ENCODE results near the gene MBTPS1. TPM values are rescaled to one million over a fixed set of nuclear protein-coding genes. Genes with fewer than 3 reads are reported as not detected.

The MBTPS1 gene
- total and polyA plus RNA-seq, 9 of the 15 experiments (the other 6 are each of a cell fraction or from before 2014, with no cell fraction given): 2.8 to 57.6 (median 43.8) TPM

- no peak for TF ChIP-seq ARID4B (CRISPR knock-in tag; IDR thresholded peaks at IDR 0.05)
Measured at GRCh38 chr16:84058664-84059063, 58.1 kb downstream of the MBTPS1 start (continued).

GRCh38 chr16:84058211-84058610 is 58.5 kb downstream of the MBTPS1 start:
- H4K20me1 ChIP-seq (replicated peaks; ENCODE audit: control insufficient read depth, insufficient read depth, low read length): no peaks in the 10 kb centered on the region; the same call in 1 of the 2 replicates
- no peak overlapping the region for H3K27ac ChIP-seq (ENCODE audit: extremely low read depth, low read depth, low read length)
- POLR2A ChIA-PET: interaction anchor here (0.6 to 1.5 kb wide), 6 partner anchors 10 to 1604 kb away, joined by 3 to 8 read pairs (median 3); no protein-coding TSS in a partner anchor
- H3K4me1 ChIP-seq (replicated peaks in 1 of 2; ENCODE audit: control insufficient read depth in 2 of 2, insufficient read depth in 2 of 2, low read length in 2 of 2): peaks cover 8 to 20% of the 10 kb centered on the region in 2 experiments; a peak in 4 of 5 replicates
- H3K9me1 ChIP-seq (ENCODE audit: control insufficient read depth, insufficient read depth, low read length): peaks cover 4% of the 10 kb centered on the region
- no peaks in the 10 kb centered on the region for H3K79me2 ChIP-seq (ENCODE audit: control insufficient read depth, insufficient read depth, low read length)
- no peaks in the 10 kb centered on the region for H3K27me3 ChIP-seq (ENCODE audit: control insufficient read depth in 2 of 2, insufficient read depth in 2 of 2, low read length in 2 of 2)
- DNase-seq (ENCODE audit: extremely low read depth in 1 of 4, low spot score in 3 of 4) (no peak), FAIRE-seq (no peak), ATAC-seq (no peak)
- H2AFZ ChIP-seq (ENCODE audit: low read depth, low read length): no peak overlapping the region
- BruUV-seq (replicated peaks): no TSS peak
- CTCF ChIA-PET (ENCODE audit: low intra/inter-chr PET ratio): no interaction called here
- no peak overlapping the region for H3K9ac ChIP-seq (ENCODE audit: insufficient read depth in 1 of 2, low read depth in 2 of 2, low read length in 2 of 2)
- in situ Hi-C loops (cut with MboI) (no loop called here), intact Hi-C loops (cut with micrococcal nuclease) (no loop called here)
- H3K36me3 ChIP-seq (ENCODE audit: control insufficient read depth, insufficient read depth, low read length): peaks cover 95% of the 10 kb centered on the region
- H3K4me3 ChIP-seq: no peak overlapping the region
- 98% methylated on average over 13 of the region's 15 CpGs for WGBS (ENCODE audit: insufficient coverage, low coverage, missing lambda C conversion rate)
- no peak for TF ChIP-seq MLLT1 (IDR thresholded peaks at IDR 0.05)
- no peak for TF ChIP-seq NFIX (CRISPR knock-in tag; IDR thresholded peaks at IDR 0.05; ENCODE audit: low read depth)
- no peak for TF ChIP-seq ZNF311 (CRISPR knock-in tag; IDR thresholded peaks at IDR 0.05)
- TF ChIP-seq FOXJ2 (tag; IDR thresholded peaks at IDR 0.05): no peak
- TF ChIP-seq, protein P1, sequence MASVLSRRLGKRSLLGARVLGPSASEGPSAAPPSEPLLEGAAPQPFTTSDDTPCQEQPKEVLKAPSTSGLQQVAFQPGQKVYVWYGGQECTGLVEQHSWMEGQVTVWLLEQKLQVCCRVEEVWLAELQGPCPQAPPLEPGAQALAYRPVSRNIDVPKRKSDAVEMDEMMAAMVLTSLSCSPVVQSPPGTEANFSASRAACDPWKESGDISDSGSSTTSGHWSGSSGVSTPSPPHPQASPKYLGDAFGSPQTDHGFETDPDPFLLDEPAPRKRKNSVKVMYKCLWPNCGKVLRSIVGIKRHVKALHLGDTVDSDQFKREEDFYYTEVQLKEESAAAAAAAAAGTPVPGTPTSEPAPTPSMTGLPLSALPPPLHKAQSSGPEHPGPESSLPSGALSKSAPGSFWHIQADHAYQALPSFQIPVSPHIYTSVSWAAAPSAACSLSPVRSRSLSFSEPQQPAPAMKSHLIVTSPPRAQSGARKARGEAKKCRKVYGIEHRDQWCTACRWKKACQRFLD (CRISPR knock-in tag; IDR thresholded peaks at IDR 0.05): no peak
- no peak for TF ChIP-seq SP2 (IDR thresholded peaks at IDR 0.05; ENCODE audit: extremely low read depth, low read depth, low read length, poor library complexity, severe bottlenecking)
- TF ChIP-seq ELF2 (CRISPR knock-in tag; IDR thresholded peaks at IDR 0.05): no peak
- no peak for TF ChIP-seq ZNF282 (CRISPR knock-in tag; IDR thresholded peaks at IDR 0.05)
- TF ChIP-seq, protein P2, sequence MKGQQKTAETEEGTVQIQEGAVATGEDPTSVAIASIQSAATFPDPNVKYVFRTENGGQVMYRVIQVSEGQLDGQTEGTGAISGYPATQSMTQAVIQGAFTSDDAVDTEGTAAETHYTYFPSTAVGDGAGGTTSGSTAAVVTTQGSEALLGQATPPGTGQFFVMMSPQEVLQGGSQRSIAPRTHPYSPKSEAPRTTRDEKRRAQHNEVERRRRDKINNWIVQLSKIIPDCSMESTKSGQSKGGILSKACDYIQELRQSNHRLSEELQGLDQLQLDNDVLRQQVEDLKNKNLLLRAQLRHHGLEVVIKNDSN (CRISPR knock-in tag; IDR thresholded peaks at IDR 0.05): no peak
- no peak for TF ChIP-seq RBBP5 (IDR thresholded peaks at IDR 0.05; ENCODE audit: borderline replicate concordance, insufficient read depth, low read length, poor library complexity, severe bottlenecking)
- no peak for TF ChIP-seq PML (IDR thresholded peaks at IDR 0.05; ENCODE audit: low read length)
- no peaks in the 10 kb centered on the region for H3K9me3 ChIP-seq (replicated peaks; ENCODE audit: control insufficient read depth, insufficient read depth, low read depth, low read length)
- H3K4me2 ChIP-seq (ENCODE audit: insufficient read depth, low read length): no peak overlapping the region
